Hematopoietic multipotent progenitor cell treated with erythropoietin and hydrocortisone succinate and interleukin-3 and kit ligand, for 15 days (in vitro differentiated cells): Measurements from ENCODE around the gene TIMM22.
"Not testable (repeated sequence)": the region's sequence is repeated elsewhere in the genome, so short reads cannot be mapped to it uniquely, and the experiment has no call there.

Experiments used
- DNase-seq: peaks from one replicate; pipeline ENCODE4 v3.0.0-alpha.2; 2015; ENCODE audit warnings: low spot score

The TIMM22 gene

GRCh38 chr17:973053-973452 is 23.9 kb upstream of the TIMM22 start:
- no peak for DNase-seq

DNA sequence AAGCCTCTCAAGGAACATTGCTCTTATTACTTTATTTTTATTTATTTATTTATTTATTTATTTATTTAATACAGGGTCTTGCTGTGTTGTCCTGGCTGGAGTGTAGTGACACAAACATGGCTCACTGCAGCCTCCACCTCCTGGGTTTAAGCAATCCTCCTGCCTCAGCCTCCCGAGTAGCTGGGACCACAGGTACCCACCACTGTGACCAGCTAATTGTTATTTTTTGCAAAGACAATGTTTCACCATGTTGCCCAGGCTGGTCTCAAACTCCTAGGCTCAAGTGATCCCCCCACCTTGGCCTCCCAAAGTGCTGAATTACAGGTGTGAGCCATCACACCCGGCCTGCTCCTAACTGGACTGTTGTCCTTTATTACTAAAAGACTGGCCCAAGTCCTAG is 22.2 kb upstream of the TIMM22 start:
- not testable (repeated sequence) for DNase-seq

GRCh38 chr17:975371-975915 is 21.5 kb upstream of the TIMM22 start:
- no peak for DNase-seq

DNA sequence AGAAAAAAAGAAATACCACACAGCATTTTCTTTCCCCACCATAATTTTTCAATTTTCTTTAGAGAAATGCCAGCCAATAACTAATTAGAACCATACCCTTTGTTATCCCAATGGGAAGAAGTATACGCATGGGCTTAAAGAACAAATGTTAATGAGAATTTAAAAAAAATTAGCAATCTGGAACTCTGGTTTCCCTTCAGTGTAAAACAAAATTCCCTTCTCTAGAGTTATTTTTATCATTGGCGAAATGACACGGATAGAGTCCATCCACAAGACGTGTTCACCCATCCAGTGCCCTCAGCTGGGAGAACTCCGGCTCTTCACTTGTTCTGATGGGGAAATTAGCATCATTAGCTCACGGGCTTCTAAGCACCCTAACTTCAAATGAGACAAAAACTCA is 20.6 kb upstream of the TIMM22 start:
- no peak for DNase-seq

GRCh38 chr17:977166-977565 is 19.8 kb upstream of the TIMM22 start:
- no peak for DNase-seq

DNA sequence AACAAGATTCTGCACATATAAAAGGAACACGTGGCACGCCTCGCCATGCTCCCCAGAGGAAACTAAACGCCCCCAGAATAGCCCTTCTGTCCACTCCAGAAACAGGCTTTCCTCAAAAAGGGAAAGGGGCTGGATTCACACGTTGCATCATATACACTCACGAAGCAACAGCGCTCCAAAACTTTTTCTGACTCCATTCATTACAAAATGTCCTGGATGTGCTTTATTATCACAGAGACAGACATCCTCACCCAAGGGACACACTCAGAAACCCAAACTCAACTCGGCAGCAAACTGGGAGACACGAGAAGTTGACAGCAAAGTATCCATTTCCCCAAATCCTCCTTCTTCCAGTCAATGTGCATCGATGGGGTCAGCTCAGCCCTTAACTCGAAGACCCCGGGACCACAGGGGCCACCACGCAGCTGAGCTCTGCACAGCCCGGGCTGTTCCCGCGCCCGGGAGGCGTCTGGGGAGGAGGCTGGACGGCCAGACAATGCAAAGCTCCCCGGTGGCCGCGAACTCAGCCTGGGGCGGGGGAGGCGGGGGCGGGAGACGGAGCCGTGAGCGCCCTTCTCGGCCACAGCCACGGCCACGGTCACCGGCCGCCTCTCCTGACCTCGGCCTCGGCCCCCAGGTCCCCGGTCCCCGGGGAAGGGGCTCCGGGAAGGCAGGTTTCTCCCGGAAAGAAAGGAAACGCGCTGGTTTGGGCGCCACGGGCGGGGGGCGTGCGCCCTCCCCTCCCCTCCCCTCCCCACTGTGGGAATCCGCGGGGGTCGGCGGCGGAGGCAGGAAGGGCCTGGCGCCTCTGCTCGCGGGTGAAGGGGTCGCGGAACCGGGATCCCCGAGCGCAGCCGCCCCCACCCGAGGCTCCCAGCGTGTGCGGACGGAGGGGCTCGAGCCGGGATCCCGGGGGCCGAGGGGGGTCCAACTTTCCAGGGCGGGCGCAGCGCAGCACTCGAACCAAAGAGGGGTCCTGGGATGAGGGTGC is 18.5 kb upstream of the TIMM22 start:
- DNase-seq: no peak

- DNase-seq: no peak
These were observed 17.8 kb upstream of the TIMM22 start for GRCh38 chr17:979212-979538.

DNA sequence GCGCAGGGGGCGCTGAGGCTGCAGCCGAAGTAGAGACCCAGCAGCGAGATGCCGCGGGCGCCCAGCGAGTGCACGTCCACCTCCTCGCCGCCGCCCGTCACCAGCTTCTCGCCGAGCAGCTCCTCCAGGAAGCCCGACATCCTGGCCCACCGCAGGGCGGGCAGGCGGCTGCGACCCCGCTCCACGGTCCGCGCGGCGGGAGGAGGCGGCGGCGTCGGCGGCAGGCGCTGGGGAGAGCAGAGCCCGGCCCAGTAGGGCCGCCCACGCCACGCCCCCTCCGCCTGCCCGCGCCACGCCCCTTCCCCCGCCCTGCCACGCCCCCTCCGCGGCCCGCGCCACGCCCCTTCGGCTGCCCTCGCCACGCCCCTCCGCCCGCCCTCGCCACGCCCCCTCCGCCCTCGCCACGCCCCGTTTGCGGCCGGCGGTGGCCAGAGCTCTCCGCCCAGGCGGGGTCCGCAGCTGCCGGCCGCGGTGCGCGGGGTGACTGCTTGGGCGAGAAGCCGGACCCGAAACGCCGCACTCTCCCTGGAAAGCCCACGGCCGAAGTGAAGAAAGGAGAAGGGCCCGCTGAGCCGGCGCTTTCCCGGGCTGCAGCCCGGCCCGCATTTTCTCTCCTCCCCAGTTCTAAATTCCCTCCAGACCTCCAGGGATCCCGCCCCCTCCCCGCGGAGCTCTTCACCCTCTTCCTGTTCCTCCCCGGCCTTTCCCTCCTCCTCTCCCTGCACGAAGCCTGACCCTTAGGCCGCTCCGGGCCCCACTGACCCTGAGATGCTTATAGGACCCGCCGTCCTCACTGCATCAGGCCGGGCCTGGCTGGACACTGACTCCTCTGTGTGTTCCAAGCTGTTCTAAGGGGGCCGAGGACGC is 17.2 kb upstream of the TIMM22 start, which contains the start of gene NXN:
TSS of gene NXN (minus strand) at position 238 of the 867 bp plus-strand sequence.
- peak; percentile 85 for DNase-seq

GRCh38 chr17:980406-981291 is 16.3 kb upstream of the TIMM22 start:
- DNase-seq: peak; percentile 80

DNA sequence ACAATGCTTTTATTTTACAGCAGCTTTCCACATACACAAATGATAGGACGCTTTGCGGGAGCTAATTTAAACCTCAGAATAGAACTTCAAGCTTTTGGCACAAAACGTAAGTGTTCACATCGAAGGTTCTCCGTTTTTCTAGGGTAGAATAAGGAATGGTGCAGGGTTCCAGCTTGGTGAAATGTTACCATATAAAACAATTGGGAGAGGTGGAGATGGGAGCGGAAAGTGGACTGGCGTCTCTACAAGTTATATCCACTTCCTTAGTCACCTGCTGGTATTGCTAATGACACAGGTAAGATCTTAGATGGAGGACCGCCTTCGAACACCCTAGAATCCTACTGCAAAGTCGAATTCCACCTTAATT is 15.7 kb upstream of the TIMM22 start:
- DNase-seq: no peak

DNA sequence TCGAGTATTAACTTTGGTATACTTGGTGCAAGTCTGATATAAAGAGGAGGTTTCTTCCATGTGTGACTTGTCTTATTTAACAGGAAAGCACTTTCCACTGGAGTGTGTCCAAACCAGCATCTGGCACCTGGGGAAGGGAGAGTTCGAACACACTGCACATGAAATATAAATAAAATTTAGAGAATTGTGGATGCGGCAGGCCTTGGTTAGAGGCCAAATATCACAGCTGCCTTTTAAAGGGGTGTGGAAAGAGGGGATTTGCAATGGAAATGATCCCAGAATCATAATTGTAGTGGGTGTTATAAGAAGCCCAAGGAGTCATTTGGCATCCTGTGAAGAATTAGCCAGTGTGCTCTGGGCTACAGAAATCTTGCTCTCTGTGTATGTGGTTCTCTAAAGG is 13.0 kb upstream of the TIMM22 start:
- no peak for DNase-seq

DNA sequence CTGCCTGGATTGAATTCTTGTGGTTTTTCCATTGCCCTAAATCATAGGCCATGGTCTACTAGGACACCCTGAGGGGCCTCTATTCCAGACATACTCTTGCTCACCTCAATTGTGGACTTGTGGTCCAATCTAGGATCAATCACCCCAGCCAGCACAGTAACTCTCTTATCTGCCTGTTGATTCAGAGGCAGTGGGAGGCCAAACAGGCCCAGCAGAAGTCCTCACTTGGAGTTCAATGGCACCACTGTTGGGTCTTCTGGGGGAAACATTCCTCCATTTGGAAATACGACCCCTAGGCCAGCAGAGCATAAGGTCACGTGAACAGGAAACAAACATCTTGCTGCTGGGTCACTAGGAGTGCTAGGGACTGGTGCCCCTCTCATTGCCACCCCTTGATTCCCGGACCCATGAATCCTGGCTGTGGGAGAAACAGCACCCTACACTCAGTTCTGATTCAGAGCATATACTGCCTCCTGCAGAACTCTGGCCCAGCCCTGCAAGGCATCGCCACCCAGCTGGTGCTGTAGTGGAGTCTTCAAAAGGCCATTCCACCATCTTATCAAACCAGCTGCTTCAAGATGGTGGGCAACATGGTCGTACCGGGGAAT is 10.5 kb upstream of the TIMM22 start:
- no peak for DNase-seq

DNA sequence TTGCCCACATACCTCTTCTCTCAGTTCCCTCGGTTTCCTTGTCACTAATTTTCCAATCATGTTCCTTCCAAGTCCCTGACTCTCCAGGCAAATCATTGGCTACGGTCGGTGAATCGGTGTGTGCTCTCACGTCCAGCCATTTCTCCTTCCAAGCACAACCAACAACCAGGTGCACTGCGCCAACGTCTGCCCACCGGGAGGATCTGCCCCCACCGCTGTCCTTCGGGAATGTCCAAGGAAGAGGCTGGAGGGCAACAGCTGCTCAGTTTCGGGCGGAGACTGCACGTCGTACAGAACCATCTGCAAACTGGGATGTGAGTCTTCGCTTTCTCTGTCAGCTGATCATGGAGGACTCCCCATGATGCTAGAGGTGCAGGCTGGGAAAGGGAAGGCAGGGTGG is 9.0 kb upstream of the TIMM22 start:
- no peak for DNase-seq

- no peak for DNase-seq
These were observed 8.4 kb upstream of the TIMM22 start for GRCh38 chr17:988561-988960.

DNA sequence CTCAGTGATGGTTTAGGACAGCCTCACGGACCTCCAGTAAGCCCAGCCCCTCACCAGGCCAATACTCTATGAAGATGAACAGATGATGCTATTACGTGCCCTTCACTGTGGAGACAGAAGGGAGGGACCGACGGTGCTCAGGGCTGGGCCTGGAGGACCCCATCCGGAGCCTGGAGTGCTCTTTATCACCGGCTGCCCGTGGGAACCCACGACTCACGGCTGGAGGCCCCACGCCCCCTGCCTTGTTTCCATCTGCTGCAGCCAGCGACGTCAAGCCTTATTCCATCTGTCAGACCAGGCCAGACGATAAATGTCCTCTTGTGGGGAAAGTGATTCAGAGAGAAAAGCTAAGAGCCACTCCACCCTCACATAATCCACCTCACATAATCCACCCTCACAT is 4.0 kb upstream of the TIMM22 start:
- no peak for DNase-seq

- DNase-seq: not testable (repeated sequence)
These were observed 1.6 kb upstream of the TIMM22 start for GRCh38 chr17:995324-995723.

DNA sequence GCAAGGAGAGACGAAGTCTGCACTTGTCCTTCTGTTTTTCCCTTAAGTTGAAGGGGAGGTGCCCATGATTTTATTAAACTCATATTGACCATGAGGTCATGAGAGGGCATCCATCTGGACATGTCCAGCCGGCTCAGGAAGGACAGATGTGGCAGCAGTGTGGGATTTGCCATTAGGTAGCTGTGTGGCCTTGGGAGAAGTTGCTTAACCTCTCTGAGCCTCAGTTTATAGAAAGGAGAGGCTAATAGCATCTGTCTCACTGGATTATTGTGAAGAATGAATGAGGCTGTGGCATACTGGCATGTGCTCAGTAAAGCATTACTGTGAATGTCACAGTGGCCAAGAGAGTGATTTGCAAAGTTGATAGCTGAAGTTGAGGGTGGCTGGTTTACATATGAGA is 1.2 kb downstream of the TIMM22 start:
- no peak for DNase-seq

GRCh38 chr17:1000597-1001461 is 3.9 kb downstream of the TIMM22 start:
- DNase-seq: no peak

- no peak for DNase-seq
These were observed 4.9 kb downstream of the TIMM22 start for GRCh38 chr17:1001640-1002411.

DNA sequence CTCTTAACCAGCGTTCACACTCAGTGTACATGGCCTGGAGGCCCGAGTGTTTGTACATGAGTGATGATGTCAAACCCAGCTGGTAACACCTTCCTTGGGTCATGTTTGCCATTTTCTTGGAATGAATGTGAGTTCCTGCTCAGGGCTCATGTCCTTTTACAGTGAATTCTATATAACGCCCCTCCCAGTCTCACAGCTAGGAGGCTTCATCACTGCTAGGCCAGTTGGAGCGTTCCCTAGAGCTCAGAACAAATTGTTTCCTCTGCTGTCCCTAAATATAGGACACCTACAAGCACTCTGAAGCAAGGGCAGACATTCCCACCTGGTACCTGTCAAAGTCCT is 5.5 kb downstream of the TIMM22 start:
- DNase-seq: no peak
